Neuronal stem cell (in vitro differentiated cells): ENCODE measurements around the gene KMT2A.
"Not testable (repeated sequence)": the region's sequence is repeated elsewhere in the genome, so short reads cannot be mapped to it uniquely, and the experiment has no call there.

Experiments used
- DNase-seq: peaks from one replicate; pipeline ENCODE4 v3.0.0-alpha.2; 2013; ENCODE audit warnings: low spot score
- H2AFZ ChIP-seq: one replicate; pipeline ENCODE4 v1.6.1; 2013; ENCODE audit warnings: mild to moderate bottlenecking, low read length, inconsistent platforms
- H2AK5ac ChIP-seq: 2 replicates; pipeline ENCODE4 v1.6.1; 2013; ENCODE audit warnings: low read depth, mild to moderate bottlenecking, inconsistent platforms, low read length, moderate library complexity, mixed read lengths
- H2BK120ac ChIP-seq: 2 replicates; pipeline ENCODE4 v1.6.1; 2013; ENCODE audit warnings: low read depth, mild to moderate bottlenecking, inconsistent platforms, low read length, moderate library complexity, mixed read lengths
- H2BK12ac ChIP-seq: one replicate; pipeline ENCODE4 v1.6.1; 2013; ENCODE audit warnings: low read length, inconsistent platforms
- H2BK15ac ChIP-seq: 2 replicates; pipeline ENCODE4 v1.6.1; 2013; ENCODE audit warnings: mild to moderate bottlenecking, low read length, inconsistent platforms, mixed read lengths
- H2BK5ac ChIP-seq: one replicate; pipeline ENCODE4 v1.6.1; 2013; ENCODE audit warnings: inconsistent platforms, mild to moderate bottlenecking, low read length, moderate library complexity
- H3K14ac ChIP-seq: one replicate; pipeline ENCODE4 v1.6.1; 2013; ENCODE audit warnings: low read length, inconsistent platforms
- H3K18ac ChIP-seq: 2 replicates; pipeline ENCODE4 v1.6.1; 2013; ENCODE audit warnings: low read length, inconsistent platforms
- H3K23ac ChIP-seq: 2 replicates; pipeline ENCODE4 v1.6.1; 2013; ENCODE audit warnings: low read depth, mild to moderate bottlenecking, mixed read lengths, low read length, inconsistent platforms; ENCODE audit not compliant: poor library complexity
- H3K27ac ChIP-seq: replicated peaks from 3 replicates; pipeline ENCODE4 v1.5.1; 2013; ENCODE audit warnings: low read length, inconsistent platforms
- H3K27me3 ChIP-seq, 3 experiments: 2 replicates each; pipeline ENCODE4 v1.6.1; 2013; ENCODE audit warnings: low read length in 3 of 3, mild to moderate bottlenecking in 2 of 3, inconsistent platforms in 1 of 3, low read depth in 1 of 3, mixed read lengths in 1 of 3, moderate library complexity in 1 of 3; ENCODE audit not compliant: control insufficient read depth in 3 of 3, insufficient read depth in 3 of 3
- H3K36me3 ChIP-seq, 2 donors: replicated peaks in 1 of 2; 2 replicates each; pipeline ENCODE4 v1.6.1; 2013; ENCODE audit warnings: low read length in 2 of 2; ENCODE audit not compliant: control insufficient read depth in 2 of 2, insufficient read depth in 2 of 2
- H3K4ac ChIP-seq: 2 replicates; pipeline ENCODE4 v1.6.1; 2013; ENCODE audit warnings: inconsistent platforms, mild to moderate bottlenecking, low read length, moderate library complexity
- H3K4me1 ChIP-seq, 2 donors: 1 replicate in 1 of 2; 2 replicates in 1 of 2; pipeline ENCODE4 v1.6.1; 2013; ENCODE audit warnings: low read length in 2 of 2, low read depth in 1 of 2; ENCODE audit not compliant: control insufficient read depth in 2 of 2, insufficient read depth in 1 of 2
- H3K4me2 ChIP-seq: one replicate; pipeline ENCODE4 v1.6.1; 2013; ENCODE audit warnings: mild to moderate bottlenecking, low read length, inconsistent platforms; ENCODE audit not compliant: insufficient read depth, poor library complexity, severe bottlenecking
- H3K4me3 ChIP-seq, 2 donors: 2 replicates each; pipeline ENCODE4 v1.5.1; 2013; ENCODE audit warnings: low read length in 2 of 2, mild to moderate bottlenecking in 2 of 2, inconsistent platforms in 1 of 2, moderate library complexity in 1 of 2
- H3K79me1 ChIP-seq: one replicate; pipeline ENCODE4 v1.6.1; 2013; ENCODE audit warnings: low read depth, mild to moderate bottlenecking, inconsistent platforms, low read length, moderate library complexity
- H3K9ac ChIP-seq: one replicate; pipeline ENCODE4 v1.6.1; 2013; ENCODE audit warnings: mild to moderate bottlenecking, low read depth, low read length, inconsistent platforms; ENCODE audit not compliant: poor library complexity
- H3K9me3 ChIP-seq, 2 donors: replicated peaks in 1 of 2; 2 replicates each; pipeline versions ENCODE3 to v1.6.1; 2013; ENCODE audit warnings: low read length in 2 of 2, mild to moderate bottlenecking in 2 of 2, inconsistent platforms in 1 of 2, low read depth in 1 of 2, mixed read lengths in 1 of 2, moderate library complexity in 1 of 2; ENCODE audit not compliant: control insufficient read depth in 2 of 2, insufficient read depth in 1 of 2
- H4K8ac ChIP-seq: one replicate; pipeline ENCODE4 v1.6.1; 2013; ENCODE audit warnings: low read depth, mild to moderate bottlenecking, inconsistent platforms, low read length, moderate library complexity
- H4K91ac ChIP-seq: one replicate; pipeline ENCODE4 v1.6.1; 2013; ENCODE audit warnings: low read length, low read depth, mild to moderate bottlenecking, inconsistent platforms; ENCODE audit not compliant: poor library complexity
- WGBS, 2 donors: extraction: QIAGEN DNeasy Blood & Tissue Kit; methylation state at CpG; one replicate each; pipeline ENCODE4 v1.1.7; 2013; ENCODE audit warnings: missing lambda C conversion rate in 2 of 2, mixed read lengths in 1 of 2; ENCODE audit not compliant: insufficient read length in 2 of 2, insufficient replicate concordance in 1 of 2; ENCODE audit errors: extremely low coverage in 2 of 2; 5-methylcytosine and 5-hydroxymethylcytosine counted together

KMT2A gene

GRCh38 chr11:118570787-118571186 lies 134.5 kb downstream of the KMT2A start:
- H2BK5ac ChIP-seq, result no peak overlapping the region
- no peaks in the 10 kb centered on the region for H3K9me3 ChIP-seq
- H3K23ac ChIP-seq, result no peak overlapping the region
- no peak overlapping the region for H3K4me2 ChIP-seq
- peaks cover 3% of the 10 kb centered on the region for H3K79me1 ChIP-seq
- no peak overlapping the region for H2BK120ac ChIP-seq
- H3K4ac ChIP-seq, result no peak overlapping the region
- H4K8ac ChIP-seq, result no peak overlapping the region
- H3K18ac ChIP-seq, result no peak overlapping the region
- no peaks in the 10 kb centered on the region for H3K27me3 ChIP-seq
- no peak overlapping the region for H3K14ac ChIP-seq
- peaks cover 0 to 6% of the 10 kb centered on the region in 2 donors for H3K36me3 ChIP-seq
- H3K4me3 ChIP-seq, result no peak overlapping the region
- no peak overlapping the region for H3K9ac ChIP-seq
- H3K27ac ChIP-seq, result no peak overlapping the region
- no peak for DNase-seq
- peaks cover 0 to 7% of the 10 kb centered on the region in 2 donors for H3K4me1 ChIP-seq
- H2BK15ac ChIP-seq, result no peak overlapping the region
- H2AFZ ChIP-seq, result no peak overlapping the region
- H2AK5ac ChIP-seq, result no peak overlapping the region
- no peak overlapping the region for H2BK12ac ChIP-seq
- no CpG with 5 or more reads among the region's 1 CpG for WGBS, 2 donors
- no peak overlapping the region for H4K91ac ChIP-seq

- H3K4me1 ChIP-seq, H3K79me1 ChIP-seq, H4K8ac ChIP-seq, H3K23ac ChIP-seq, H3K9me3 ChIP-seq, H2BK5ac ChIP-seq, H3K27ac ChIP-seq, H4K91ac ChIP-seq, H3K18ac ChIP-seq, DNase-seq, H3K14ac ChIP-seq, H3K27me3 ChIP-seq, H2AK5ac ChIP-seq, H2BK15ac ChIP-seq, H2BK12ac ChIP-seq, H3K9ac ChIP-seq, H2BK120ac ChIP-seq, H3K4ac ChIP-seq: not testable (repeated sequence)
- Histone ChIP-seq H3K4me2 (peak overlapping the region; percentile 40), H3K36me3 (peaks cover 0 to 13% of the 10 kb centered on the region in 2 donors), H3K4me3 (peak overlapping the region in 1 of 2 donors; percentile 79), H2AFZ (peak overlapping the region; percentile 91)
- WGBS, 2 donors, result no CpG with 5 or more reads among the region's 15 CpGs
Observed at GRCh38 chr11:118571701-118572060, 135.4 kb downstream of the KMT2A start.

- H3K23ac ChIP-seq, result peak within 1 kb of the TSS; percentile 93
- peak within 1 kb of the TSS; percentile 90 for H3K27ac ChIP-seq
- peak within 1 kb of the TSS; percentile 91 for H2AFZ ChIP-seq
- no peaks in the 10 kb centered on the region for H3K27me3 ChIP-seq
- H2AK5ac ChIP-seq, result peak within 1 kb of the TSS; percentile 82
- peak; percentile 79 for DNase-seq
- H3K79me1 ChIP-seq, result peaks cover 3% of the 10 kb centered on the region
- peak within 1 kb of the TSS; percentile 79 to 100 for H3K4me3 ChIP-seq
- no peaks in the 10 kb centered on the region for H3K9me3 ChIP-seq
- peak within 1 kb of the TSS; percentile 97 for H3K9ac ChIP-seq
- peak within 1 kb of the TSS; percentile 99 for H3K18ac ChIP-seq
- WGBS, 2 donors, result no CpG with 5 or more reads among the region's 55 CpGs
- H2BK5ac ChIP-seq, result peak within 1 kb of the TSS; percentile 96
- H2BK12ac ChIP-seq, result no peak within 1 kb of the TSS
- H4K91ac ChIP-seq, result no peak within 1 kb of the TSS
- peak within 1 kb of the TSS; percentile 56 for H3K4ac ChIP-seq
- peaks cover 0 to 7% of the 10 kb centered on the region in 2 donors for H3K4me1 ChIP-seq
- no peak within 1 kb of the TSS for H2BK120ac ChIP-seq
- peak within 1 kb of the TSS; percentile 73 for H2BK15ac ChIP-seq
- H4K8ac ChIP-seq, result peak within 1 kb of the TSS; percentile 84
- H3K4me2 ChIP-seq, result peak within 1 kb of the TSS; percentile 61
- H3K36me3 ChIP-seq, result peaks cover 0 to 18% of the 10 kb centered on the region in 2 donors
- H3K14ac ChIP-seq, result peak within 1 kb of the TSS; percentile 94
Observed at GRCh38 chr11:118572061-118572980, 136.0 kb downstream of the KMT2A start, which contains the start of gene ARCN1. TSS of gene ARCN1 (plus strand) at chr11:118572409. CDS start at chr11:118572548, 139 bp downstream.

GRCh38 chr11:118572981-118573550 lies 136.8 kb downstream of the KMT2A start:
- H3K79me1 ChIP-seq, result peaks cover 3% of the 10 kb centered on the region
- WGBS, 2 donors, result no CpG with 5 or more reads among the region's 10 CpGs
- peak overlapping the region; percentile 94 for H3K14ac ChIP-seq
- H3K36me3 ChIP-seq, result peaks cover 0 to 22% of the 10 kb centered on the region in 2 donors
- DNase-seq, result peak; percentile 11
- peak overlapping the region; percentile 61 for H3K4me2 ChIP-seq
- no peaks in the 10 kb centered on the region for H3K9me3 ChIP-seq
- H3K4me1 ChIP-seq, result peaks cover 0 to 7% of the 10 kb centered on the region in 2 donors
- H2BK120ac ChIP-seq, result no peak overlapping the region
- H4K8ac ChIP-seq, result no peak overlapping the region
- H2AK5ac ChIP-seq, result peak overlapping the region; percentile 82
- peak overlapping the region; percentile 96 for H2BK5ac ChIP-seq
- peak overlapping the region; percentile 90 for H3K27ac ChIP-seq
- no peak overlapping the region for H4K91ac ChIP-seq
- no peaks in the 10 kb centered on the region for H3K27me3 ChIP-seq
- peak overlapping the region; percentile 99 for H3K18ac ChIP-seq
- H3K23ac ChIP-seq, result no peak overlapping the region
- H3K4me3 ChIP-seq, result peak overlapping the region; percentile 79 to 100
- no peak overlapping the region for H2BK12ac ChIP-seq
- H3K4ac ChIP-seq, result no peak overlapping the region
- no peak overlapping the region for H2BK15ac ChIP-seq
- H3K9ac ChIP-seq, result peak overlapping the region; percentile 75
- H2AFZ ChIP-seq, result peak overlapping the region; percentile 91
